Measurements from ENCODE around the gene COL5A1.

Gene COL5A1

GRCh38 chr9:134619983-134620661, 21.5 kb upstream of the COL5A1 start (continued):
- TF ChIP-seq TSHZ2 (CRISPR knock-in tag; IDR thresholded peaks at IDR 0.05) (no peak), OSR1 (CRISPR knock-in tag; IDR thresholded peaks at IDR 0.05) (no peak)

- no peak for ATAC-seq
- TF ChIP-seq ZNF8 (CRISPR knock-in tag; IDR thresholded peaks at IDR 0.05) (no peak), OSR1 (CRISPR knock-in tag; IDR thresholded peaks at IDR 0.05) (no peak), ZNF70 (CRISPR knock-in tag; IDR thresholded peaks at IDR 0.05) (no peak), PATZ1 (CRISPR knock-in tag; IDR thresholded peaks at IDR 0.05; ENCODE audit: borderline replicate concordance) (no peak), ZNF565 (CRISPR knock-in tag; conservative IDR thresholded peaks at IDR 0.05; ENCODE audit: low read depth) (no peak), ZC3H10 (CRISPR knock-in tag; IDR thresholded peaks at IDR 0.05) (no peak), POU6F1 (CRISPR knock-in tag; IDR thresholded peaks at IDR 0.05; ENCODE audit: borderline replicate concordance, low read depth) (no peak), CSDC2 (CRISPR knock-in tag; IDR thresholded peaks at IDR 0.05) (no peak), CSRNP3 (CRISPR knock-in tag; IDR thresholded peaks at IDR 0.05) (no peak), GLIS3 (CRISPR knock-in tag; IDR thresholded peaks at IDR 0.05) (no peak), CREB5 (CRISPR knock-in tag; IDR thresholded peaks at IDR 0.05; ENCODE audit: low read depth) (no peak)
These were observed 20.6 kb upstream of the COL5A1 start for GRCh38 chr9:134620751-134621557.

GRCh38 chr9:134621558-134622110, 20.0 kb upstream of the COL5A1 start:
- ATAC-seq = no peak
- TF ChIP-seq ZNF70 (CRISPR knock-in tag; IDR thresholded peaks at IDR 0.05) (no peak), TCF4 (CRISPR knock-in tag; IDR thresholded peaks at IDR 0.05; ENCODE audit: borderline replicate concordance) (no peak), ZNF565 (CRISPR knock-in tag; conservative IDR thresholded peaks at IDR 0.05; ENCODE audit: low read depth) (no peak)

- no peak for ATAC-seq
- TF ChIP-seq ZNF70 (CRISPR knock-in tag; IDR thresholded peaks at IDR 0.05) (no peak), ZFP3 (CRISPR knock-in tag; IDR thresholded peaks at IDR 0.05) (no peak), ZNF8 (CRISPR knock-in tag; IDR thresholded peaks at IDR 0.05) (no peak), PPARA (CRISPR knock-in tag; IDR thresholded peaks at IDR 0.05; ENCODE audit: borderline replicate concordance) (no peak), ZNF565 (CRISPR knock-in tag; conservative IDR thresholded peaks at IDR 0.05; ENCODE audit: low read depth) (no peak), PATZ1 (CRISPR knock-in tag; IDR thresholded peaks at IDR 0.05; ENCODE audit: borderline replicate concordance) (no peak), BACH2 (CRISPR knock-in tag; IDR thresholded peaks at IDR 0.05; ENCODE audit: borderline replicate concordance) (no peak), CSRNP3 (CRISPR knock-in tag; IDR thresholded peaks at IDR 0.05) (no peak), ISL1 (CRISPR knock-in tag; IDR thresholded peaks at IDR 0.05) (no peak), POU6F1 (CRISPR knock-in tag; IDR thresholded peaks at IDR 0.05; ENCODE audit: borderline replicate concordance, low read depth) (no peak)
These were observed 18.7 kb upstream of the COL5A1 start for GRCh38 chr9:134622896-134623257.

Data from SK-N-SH treated with all-trans-retinoic acid at 6 μM for 48 hours (cell line).